Measurements from ENCODE around the gene ANTXRL. TPM values are rescaled to one million over a fixed set of nuclear protein-coding genes. Genes with fewer than 3 reads are reported as not detected.
"Not testable (repeated sequence)": the region's sequence is repeated elsewhere in the genome, so short reads cannot be mapped to it uniquely, and the experiment has no call there.

Gene ANTXRL
- total RNA-seq, 2 experiments from 2014 or later: not detected

DNA sequence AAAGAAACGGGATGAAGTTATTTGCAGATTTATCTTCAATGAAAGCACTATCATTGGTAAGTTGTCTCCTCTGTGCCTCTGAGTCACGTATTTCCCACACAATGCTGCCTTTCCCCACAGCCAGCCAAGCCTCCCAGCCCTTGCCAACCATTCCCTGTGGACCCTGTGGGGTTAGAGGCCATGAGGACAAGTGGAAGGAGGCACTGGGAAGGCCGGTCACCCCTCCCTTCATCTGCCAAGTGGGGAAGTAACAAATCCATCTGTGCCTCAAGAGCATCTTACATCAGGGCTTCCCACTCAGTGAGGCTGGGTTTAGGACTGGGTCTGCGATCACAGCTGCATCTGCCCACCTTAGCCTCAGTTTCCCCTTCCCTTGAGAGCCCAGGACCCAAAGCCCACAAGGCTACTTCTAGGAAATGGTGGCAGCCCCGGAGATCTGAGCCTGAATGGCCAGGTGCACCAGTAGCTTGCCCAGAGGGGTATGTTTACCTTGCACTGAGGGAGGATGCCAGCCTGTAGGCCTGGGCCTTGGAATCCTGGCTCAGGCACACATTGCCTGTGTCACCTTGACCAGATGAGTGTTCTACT is 16.1 kb downstream of the ANTXRL start:
- POLR2A ChIA-PET, CTCF ChIA-PET: not testable (repeated sequence)

- ChIA-PET POLR2A (no interaction called here), CTCF (no interaction called here)
These were observed 17.3 kb downstream of the ANTXRL start for GRCh38 chr10:46304062-46304461.

DNA sequence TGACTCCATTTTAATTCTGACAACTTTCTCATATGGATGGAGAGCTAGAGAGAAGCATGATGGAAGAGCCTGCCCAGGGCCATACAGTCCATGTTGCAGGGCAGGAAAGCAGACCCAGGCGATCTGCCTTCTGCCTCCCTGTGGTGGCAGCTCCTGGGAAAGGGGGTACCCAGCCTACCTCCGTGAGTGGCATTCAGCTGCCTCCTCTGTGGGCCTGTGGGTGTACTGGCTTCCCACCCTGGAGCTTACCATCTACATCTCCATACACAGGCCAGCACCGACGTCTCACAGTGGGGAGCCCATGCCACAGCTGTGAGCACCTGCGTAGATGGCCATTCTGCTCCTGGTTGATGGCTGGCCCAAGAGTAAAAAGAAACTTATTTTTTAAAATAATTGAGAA is 17.9 kb downstream of the ANTXRL start:
- POLR2A ChIA-PET, CTCF ChIA-PET: not testable (repeated sequence)

GRCh38 chr10:46305079-46305818 is 18.5 kb downstream of the ANTXRL start:
- POLR2A ChIA-PET: no interaction called here
- CTCF ChIA-PET: no interaction called here

- ChIA-PET POLR2A (no interaction called here), CTCF (no interaction called here)
These were observed 19.2 kb downstream of the ANTXRL start for GRCh38 chr10:46305986-46306385.

DNA sequence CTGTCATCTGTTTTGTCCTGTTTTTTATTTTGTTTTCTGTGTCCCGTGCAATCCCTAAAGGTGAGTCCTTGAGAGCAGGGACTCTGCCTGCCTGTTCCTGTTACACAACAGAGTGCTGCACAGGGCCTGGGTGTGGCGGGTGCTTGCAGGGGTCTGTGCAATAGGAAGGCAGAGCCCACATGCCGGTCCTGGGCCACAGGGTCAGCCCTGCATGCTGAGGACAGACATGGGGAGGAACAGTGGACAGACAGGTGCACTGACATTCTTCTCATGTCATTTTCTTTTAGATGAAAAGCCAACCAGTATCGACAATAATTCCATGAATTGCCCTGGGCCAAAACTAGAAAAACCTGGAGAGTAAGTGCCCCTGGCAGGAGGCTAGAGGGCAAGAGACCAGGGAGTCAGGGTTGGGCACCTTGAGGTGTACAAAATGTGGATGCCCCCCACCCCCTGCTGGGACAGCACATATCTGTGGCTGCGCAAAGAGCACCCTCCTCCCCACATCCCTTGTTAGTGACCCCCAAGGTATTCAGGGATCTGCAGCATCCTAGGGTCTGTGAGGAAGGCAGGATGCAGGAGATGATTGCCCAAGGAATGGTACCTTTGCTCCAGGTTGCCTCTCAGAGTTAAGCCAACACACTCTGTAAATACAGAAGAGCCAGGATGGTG is 19.9 kb downstream of the ANTXRL start:
- POLR2A ChIA-PET: no interaction called here
- CTCF ChIA-PET: no interaction called here

- POLR2A ChIA-PET: no interaction called here
- CTCF ChIA-PET: no interaction called here
These were observed 20.7 kb downstream of the ANTXRL start for GRCh38 chr10:46307281-46308112.

DNA sequence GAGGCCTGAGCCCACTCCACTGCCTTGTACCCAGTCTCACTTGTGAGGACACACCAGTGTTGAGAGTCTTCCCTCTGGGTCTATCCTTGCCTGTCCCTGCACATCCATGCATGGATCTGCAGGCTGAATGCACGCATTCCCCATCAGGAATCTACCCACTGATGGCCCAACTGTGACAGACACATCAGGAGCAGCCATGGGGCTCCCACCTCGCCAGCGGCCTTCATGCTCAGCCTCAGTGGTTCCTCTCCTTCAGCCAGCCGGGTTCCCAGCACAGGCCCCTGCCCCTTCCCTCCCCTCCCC is 21.3 kb downstream of the ANTXRL start:
- ChIA-PET POLR2A (no interaction called here), CTCF (no interaction called here)

DNA sequence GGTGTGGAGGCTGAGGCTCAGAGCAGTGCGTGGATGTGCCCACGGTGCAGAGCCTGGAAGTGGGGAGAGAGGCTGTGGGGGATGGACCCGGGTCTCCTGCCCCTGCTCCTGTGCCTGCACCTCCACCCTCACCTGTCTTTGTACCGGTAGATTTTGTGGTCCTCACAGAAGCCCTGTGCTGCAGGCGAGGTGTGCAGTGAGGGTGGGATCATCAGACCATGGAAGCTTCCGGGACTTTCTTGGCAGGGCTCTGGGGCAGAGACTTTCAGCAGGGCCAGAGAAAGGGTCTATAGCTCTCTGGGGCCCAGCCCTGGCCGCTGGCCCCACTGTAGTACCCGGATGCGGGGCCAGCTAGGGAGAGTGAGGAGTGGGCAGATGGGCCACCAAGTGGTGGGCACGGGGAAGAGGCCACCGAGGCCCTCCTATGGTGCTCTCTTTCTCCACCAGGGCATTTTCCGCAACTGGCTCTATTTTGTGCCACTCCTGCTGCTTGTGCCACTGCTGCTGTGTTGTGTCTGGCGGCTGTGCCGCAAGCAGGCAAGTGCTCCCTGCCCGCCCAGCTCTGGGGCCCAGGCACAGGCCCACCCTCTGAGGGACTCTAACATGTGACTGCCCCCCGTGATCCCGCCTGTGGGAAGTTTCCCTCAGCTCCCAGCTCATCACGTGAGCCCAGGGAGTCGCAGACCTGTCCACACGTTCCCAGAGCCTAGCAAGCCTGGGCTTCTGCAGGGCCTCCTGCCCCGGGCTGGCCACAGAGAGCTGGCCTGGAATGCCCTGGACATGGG is 22.1 kb downstream of the ANTXRL start:
- CTCF ChIA-PET: no interaction called here

GRCh38 chr10:46309511-46310142 is 22.8 kb downstream of the ANTXRL start:
- POLR2A ChIA-PET: no interaction called here
- CTCF ChIA-PET: no interaction called here

More for the DNA sequence above, 22.1 kb downstream of the ANTXRL start:
- POLR2A ChIA-PET: no interaction called here

DNA sequence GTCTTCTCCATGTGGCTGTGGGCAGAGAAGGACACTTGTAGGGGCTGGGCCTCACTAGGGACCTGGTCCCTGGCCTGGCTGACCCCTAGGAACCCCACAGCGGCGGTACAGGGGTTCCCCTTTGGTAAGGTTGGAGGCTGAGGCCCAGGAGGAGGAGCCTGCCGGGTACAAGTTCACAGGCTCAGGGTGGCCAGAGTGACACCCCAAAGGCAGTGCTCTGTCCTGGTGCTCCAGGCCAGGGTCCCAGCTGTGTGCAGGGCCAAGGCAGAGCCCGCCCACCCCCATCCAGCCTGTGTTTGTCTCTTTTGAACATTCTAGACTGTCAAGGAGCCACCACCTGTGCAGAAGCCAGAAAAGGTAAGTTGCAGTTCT is 23.3 kb downstream of the ANTXRL start:
- CTCF ChIA-PET: no interaction called here
- POLR2A ChIA-PET: no interaction called here

DNA sequence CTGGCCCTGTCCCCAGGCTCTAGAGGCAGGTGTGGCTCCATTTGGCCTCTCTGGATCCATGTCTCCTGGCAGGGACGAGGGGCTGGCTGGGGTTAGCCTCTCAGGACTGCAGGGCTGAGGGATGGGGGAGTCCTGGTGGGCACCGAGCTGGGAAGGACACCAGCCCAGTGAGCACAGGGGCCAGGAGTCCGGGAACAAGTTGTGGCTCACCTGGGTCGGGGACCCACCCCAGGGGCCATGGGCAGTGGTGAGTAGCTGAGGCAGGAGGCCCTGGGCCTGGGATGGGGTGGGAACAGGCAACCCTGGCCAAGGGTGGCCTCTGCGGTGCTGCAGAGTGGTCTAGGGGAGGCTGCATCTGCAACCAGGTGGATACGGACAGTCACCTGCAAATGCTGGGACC is 24.1 kb downstream of the ANTXRL start:
- ChIA-PET POLR2A (no interaction called here), CTCF (no interaction called here)

DNA sequence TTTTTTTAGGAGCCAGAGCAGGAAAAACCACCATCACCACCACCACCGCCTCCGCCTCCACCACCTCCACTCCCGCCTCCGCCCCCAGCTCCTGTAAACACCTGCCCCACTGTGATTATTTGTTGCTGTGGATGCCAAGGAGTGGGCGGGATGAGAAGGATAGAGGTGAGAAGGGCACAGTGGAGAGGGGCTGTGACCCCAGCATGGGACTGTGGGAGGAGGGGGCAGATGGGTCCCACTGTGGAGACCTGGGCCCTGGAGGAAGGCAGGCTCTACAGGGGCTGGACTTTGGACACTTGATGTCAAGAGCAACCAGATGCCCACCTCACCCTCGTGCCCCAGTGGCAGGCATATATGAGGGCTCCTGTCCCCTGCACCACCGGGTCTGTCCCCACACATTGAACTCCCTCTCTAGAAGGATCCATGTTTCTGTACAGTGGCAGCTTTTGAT is 24.7 kb downstream of the ANTXRL start:
- CTCF ChIA-PET: no interaction called here
- POLR2A ChIA-PET: no interaction called here

DNA sequence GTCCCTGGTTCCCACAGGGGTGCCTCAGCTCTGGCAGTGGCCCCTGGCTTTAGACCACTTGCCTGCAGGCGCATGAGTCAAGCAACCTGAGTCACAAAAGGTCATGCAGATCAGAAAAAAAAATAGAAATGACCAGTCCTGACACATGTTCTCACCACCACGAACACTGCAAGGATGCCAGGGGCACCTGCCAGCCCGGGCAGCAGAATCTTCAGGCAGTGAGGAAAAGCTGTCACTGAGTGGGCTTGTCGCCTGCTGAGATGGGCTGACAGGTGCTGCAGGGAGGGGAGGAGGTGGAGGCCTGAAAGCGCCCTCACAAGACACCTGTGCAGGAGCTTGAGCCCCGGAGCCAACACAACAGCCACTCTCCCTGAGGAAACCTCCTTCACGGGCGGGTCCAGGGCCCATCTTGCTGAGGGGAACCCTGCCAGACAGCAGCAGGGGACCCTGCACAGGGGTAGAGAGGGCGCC is 25.2 kb downstream of the ANTXRL start:
- CTCF ChIA-PET: not testable (repeated sequence)

DNA sequence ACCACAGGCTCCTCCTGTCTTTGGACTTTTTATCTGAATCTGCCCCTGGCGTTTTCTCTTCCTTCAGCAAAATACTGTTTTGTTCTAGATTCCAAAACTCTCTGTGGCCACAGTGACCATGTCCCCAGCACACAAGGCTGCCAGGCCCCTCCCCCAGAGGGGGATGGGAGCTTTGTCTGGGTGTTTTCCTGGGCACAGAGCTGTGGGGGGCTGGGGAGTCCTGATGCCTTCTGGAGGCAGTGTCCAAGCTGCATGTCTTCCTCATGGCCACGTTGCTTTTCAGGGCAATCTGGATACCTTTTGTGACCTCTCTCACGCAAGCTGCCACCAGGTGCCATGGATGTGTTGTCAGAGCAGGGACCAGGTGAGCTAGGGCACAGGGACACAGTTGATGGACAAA is 26.2 kb downstream of the ANTXRL start:
- ChIA-PET CTCF (no interaction called here), POLR2A (no interaction called here)

More for the DNA sequence above, 25.2 kb downstream of the ANTXRL start:
- POLR2A ChIA-PET: not testable (repeated sequence)

GRCh38 chr10:46314071-46314470 is 27.3 kb downstream of the ANTXRL start:
- ChIA-PET POLR2A (no interaction called here), CTCF (no interaction called here)

DNA sequence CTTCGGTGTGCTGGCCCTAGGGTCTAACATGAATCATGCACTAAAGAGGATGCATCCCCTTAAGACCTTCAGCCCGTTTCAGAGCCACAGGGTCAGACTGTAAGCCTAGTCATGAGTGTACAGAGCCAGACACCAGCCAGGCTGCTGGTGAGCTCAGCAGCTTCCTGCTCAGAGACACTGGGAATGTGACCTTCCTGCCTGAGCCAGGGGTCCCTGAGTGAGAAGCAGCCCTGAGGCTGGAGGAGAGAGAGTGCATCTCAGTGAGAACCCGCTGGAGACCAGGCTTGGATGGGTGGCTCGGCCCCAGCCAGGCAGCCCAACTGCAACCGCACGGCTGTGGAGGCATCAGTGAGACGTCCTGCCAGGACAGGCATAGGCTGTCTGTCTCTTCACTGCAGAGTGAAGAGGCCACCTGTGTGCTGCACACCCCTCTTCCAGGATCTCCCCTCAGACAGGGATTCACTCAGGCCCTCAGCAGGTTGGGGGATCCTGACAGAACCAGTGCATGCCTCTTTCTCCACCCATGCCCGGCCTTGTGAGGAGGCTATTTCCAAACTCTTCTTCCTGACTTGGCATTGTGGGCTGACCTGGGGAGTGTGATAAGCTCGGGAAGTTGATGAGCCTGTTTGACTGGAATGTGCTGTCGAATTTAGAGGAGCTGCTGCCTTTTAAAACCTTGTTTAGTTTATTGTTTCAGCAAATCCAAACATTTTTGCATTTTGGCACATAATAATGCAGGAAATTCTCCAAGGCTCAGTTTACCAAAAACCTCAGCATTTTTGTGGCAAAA is 28.5 kb downstream of the ANTXRL start:
- CTCF ChIA-PET, POLR2A ChIA-PET: not testable (repeated sequence)

DNA sequence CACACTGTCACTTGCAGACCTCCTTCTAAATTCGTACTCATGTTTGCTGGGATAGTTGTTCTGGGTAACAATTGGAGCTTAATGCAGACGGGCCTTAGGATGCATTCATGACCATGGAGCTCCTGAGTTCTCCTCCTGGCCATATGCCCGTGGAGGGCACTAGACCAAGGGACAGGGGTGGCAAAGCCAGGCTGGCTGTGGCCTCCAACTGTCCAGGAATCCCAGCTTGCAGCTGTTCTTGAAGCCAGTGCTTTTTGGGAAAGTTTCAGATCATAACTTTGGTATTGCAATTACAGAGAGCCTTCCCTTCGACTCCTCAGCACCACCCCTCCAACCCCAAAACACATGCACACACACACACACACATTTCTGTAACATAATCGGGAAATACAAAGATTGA is 30.6 kb downstream of the ANTXRL start:
- CTCF ChIA-PET: no interaction called here
- POLR2A ChIA-PET: no interaction called here

GRCh38 chr10:46317889-46318288 is 31.1 kb downstream of the ANTXRL start:
- ChIA-PET CTCF (no interaction called here), POLR2A (no interaction called here)

Measured in activated CD8-positive, alpha-beta memory T cell treated with anti-CD3 and anti-CD28 coated beads for 36 hours (primary cell).